ENCODE results near the gene ZIC4.

The ZIC4 gene

DNA sequence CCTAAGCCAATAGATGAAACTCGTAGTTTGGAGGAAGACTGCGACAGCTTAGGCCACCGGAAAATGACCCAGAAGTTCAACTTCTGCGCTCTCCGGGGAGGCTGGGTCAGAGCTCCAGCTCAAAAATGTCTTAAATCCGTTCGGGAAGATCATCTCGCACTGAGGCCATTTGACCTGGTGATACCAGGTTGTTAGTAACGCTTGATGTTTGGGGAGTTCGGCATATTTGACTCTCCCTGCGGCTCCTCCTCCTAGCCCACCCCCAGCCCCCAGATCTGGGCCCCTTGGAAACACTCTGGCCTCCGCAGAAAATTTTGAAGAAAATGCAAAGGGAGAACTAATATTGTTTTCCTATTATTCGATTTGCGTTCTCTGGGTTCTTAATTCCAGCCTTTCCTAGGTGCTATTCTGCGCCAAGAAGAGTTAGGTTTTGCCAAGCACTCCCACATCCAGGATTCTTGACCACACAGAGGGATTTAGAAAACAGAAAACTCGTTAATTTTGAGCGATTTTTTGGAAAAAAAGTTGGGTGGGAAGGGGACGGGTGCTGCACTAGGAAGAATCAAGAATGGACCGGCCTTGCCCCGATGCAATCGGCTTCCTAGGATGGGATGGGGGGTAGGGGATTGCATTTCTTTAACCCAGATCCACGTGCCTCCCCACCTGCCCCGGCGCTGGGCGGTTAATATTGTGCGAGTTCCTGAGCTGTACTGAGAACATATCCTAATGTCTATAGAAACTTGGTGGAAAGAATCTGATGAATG lies 50.0 kb downstream of the ZIC4 start:
- DNase-seq (ENCODE audit: low read depth in 2 of 3, low spot score in 1 of 3) = no peak

- DNase-seq (ENCODE audit: low read depth in 2 of 3, low spot score in 1 of 3) = no peak
These were observed 50.6 kb downstream of the ZIC4 start for GRCh38 chr3:147355753-147356090.

GRCh38 chr3:147355084-147355752 lies 51.1 kb downstream of the ZIC4 start:
- DNase-seq (ENCODE audit: low read depth in 2 of 3, low spot score in 1 of 3) = no peak

DNA sequence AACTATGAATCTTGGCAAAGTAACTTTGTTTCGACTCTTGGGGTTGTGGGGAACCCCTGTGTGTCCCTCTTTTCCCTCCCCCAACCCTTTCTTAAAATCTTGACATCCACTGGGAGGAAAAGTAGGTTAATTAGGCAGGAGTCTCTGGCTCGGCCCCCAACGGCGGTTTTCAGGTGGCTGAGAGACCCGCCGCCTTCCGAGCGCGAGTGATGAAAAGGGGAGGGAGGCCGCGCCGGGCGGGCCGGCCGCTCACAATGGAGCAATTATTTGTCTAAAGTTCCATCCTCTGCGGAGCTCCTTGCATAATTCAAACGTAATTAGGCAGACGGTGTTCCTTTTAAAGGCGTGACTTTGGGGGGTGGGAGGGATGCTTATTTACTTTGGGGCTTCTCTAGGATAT lies 51.7 kb downstream of the ZIC4 start:
- DNase-seq (ENCODE audit: low read depth in 2 of 3, low spot score in 1 of 3) = no peak

- no peak for DNase-seq (ENCODE audit: low read depth in 2 of 3, low spot score in 1 of 3)
These were observed 55.0 kb downstream of the ZIC4 start for GRCh38 chr3:147351301-147351700.

GRCh38 chr3:147348976-147349375 lies 57.4 kb downstream of the ZIC4 start:
- DNase-seq (ENCODE audit: low read depth in 2 of 3, low spot score in 1 of 3) = no peak

DNA sequence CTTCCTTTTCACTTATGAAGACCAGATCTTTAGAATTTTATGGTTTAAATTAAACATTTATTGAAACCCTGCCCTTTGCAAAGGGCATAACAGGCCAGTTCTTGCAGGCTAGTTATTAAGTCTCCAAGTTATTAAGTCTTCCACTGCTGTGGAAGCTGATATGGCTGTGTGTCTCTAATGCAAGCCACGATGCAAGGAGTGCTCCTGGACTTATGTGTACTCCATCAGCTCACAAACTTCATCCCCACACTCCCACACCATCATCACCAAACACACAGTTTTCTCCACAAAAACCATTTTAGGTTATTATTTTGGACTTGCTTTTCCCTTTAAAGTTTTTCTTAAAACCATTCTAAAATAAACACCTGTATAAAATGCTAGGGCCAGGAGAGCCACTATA lies 62.4 kb downstream of the ZIC4 start:
- DNase-seq (ENCODE audit: low read depth in 2 of 3, low spot score in 1 of 3) = no peak

GRCh38 chr3:147341727-147342126 lies 64.6 kb downstream of the ZIC4 start:
- no peak for DNase-seq (ENCODE audit: low read depth in 2 of 3, low spot score in 1 of 3)

DNA sequence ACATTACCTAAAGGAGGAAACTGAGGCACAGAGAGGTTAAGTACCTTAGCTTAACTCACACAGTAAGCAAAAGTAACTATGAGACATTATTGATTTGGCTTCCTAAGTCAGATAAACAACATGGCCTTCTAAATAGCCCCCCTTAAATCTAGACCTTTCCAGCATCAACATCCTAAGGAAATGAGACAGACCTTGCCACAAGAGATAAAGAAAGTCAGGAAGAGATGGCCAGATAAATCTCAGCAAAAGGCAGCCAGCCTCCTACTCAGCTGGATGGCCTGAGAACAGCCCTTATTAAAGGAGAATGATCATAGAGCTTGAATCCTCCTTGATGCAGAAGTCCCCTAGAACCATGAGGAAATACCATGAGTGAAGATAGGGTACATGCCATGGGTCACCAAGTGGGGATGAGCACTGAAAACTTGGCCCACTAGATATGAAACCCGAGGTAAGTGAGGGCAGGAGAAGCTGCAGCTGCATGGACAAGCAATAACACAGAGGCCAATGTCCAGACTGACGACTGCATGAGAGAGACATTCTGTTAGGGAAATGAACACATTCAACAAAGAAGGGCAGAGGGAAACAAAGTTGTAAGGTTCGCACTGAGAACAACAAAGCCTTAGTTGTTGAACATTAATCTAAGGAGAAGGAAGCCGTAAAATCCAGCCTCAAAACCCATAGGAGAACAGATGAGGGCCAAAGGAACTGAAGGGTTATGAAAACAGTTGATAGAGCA lies 69.6 kb downstream of the ZIC4 start:
- DNase-seq (ENCODE audit: low read depth in 2 of 3, low spot score in 1 of 3) = no peak
